IMR-90 (cell line): Measurements from ENCODE around the gene TMEM92. TPM values are rescaled to one million over a fixed set of nuclear protein-coding genes. Genes with fewer than 3 reads are reported as not detected.
A peak's percentile ranks its signal among the peaks of the same experiment; 100 is the strongest.

ENCODE experiments used
- ATAC-seq: fragments of 200-7000 bp; cut with Tn5 transposase; 2 replicates; pipeline ENCODE4 v1.9.1; 2020; ENCODE audit warnings: low read depth, mild to moderate bottlenecking, moderate library complexity
- BruUV-seq: library from RNA; stranded (reverse); fragments of 400-500 nt; replicated peaks from 2 replicates; lab custom pipeline; 2021; lab: Mats Ljungman, UMichigan
- CTCF ChIA-PET: fragments of 300-600 bp; formaldehyde crosslinking; extraction: SDS; loops from one replicate; lab custom pipeline; 2021; ENCODE audit warnings: antibody characterized with exemption; lab: Yijun Ruan, JAX
- POLR2A ChIA-PET: fragments of 300-600 bp; sonication (Branson Sonifier 250); formaldehyde crosslinking; loops from one replicate; lab custom pipeline; 2022; ENCODE audit warnings: antibody characterized with exemption; ENCODE audit not compliant: unreplicated experiment; lab: Charles Lee
- DNase-seq: peaks from one replicate; pipeline ENCODE4 v3.0.0; 2013
- H2AFZ ChIP-seq: replicated peaks from 2 replicates; pipeline ENCODE3; 2013; ENCODE audit warnings: low read length, mild to moderate bottlenecking; ENCODE audit not compliant: poor library complexity
- H2AK5ac ChIP-seq: 2 replicates; pipeline ENCODE4 v1.6.1; 2013; ENCODE audit warnings: low read depth, low read length, inconsistent platforms
- H2AK9ac ChIP-seq: replicated peaks from 2 replicates; pipeline ENCODE3; 2013; ENCODE audit warnings: mild to moderate bottlenecking, low read depth, low read length, moderate library complexity; ENCODE audit not compliant: poor library complexity
- H2BK120ac ChIP-seq: 2 replicates; pipeline ENCODE4 v1.6.1; 2013; ENCODE audit warnings: low read depth, low read length, inconsistent platforms
- H2BK15ac ChIP-seq: 3 replicates; pipeline ENCODE4 v1.6.1; 2013; ENCODE audit warnings: low read depth, low read length, inconsistent platforms
- H2BK20ac ChIP-seq: 2 replicates; pipeline ENCODE4 v1.6.1; 2013; ENCODE audit warnings: low read depth, mild to moderate bottlenecking, inconsistent platforms, low read length, moderate library complexity
- H2BK5ac ChIP-seq: 2 replicates; pipeline ENCODE4 v1.6.1; 2013; ENCODE audit warnings: mild to moderate bottlenecking, low read depth, low read length, inconsistent platforms; ENCODE audit not compliant: poor library complexity, severe bottlenecking
- H3K14ac ChIP-seq: replicated peaks from 2 replicates; pipeline ENCODE4 v1.6.1; 2013; ENCODE audit warnings: low read depth, low read length, inconsistent platforms
- H3K18ac ChIP-seq: 2 replicates; pipeline ENCODE4 v1.6.1; 2013; ENCODE audit warnings: low read depth, low read length, control low read depth
- H3K23ac ChIP-seq: 2 replicates; pipeline ENCODE4 v1.6.1; 2013; ENCODE audit warnings: low read depth, low read length, inconsistent platforms
- H3K27ac ChIP-seq: 2 replicates; pipeline ENCODE4 v1.5.1; 2013; ENCODE audit warnings: mild to moderate bottlenecking, control low read depth, low read length; ENCODE audit not compliant: insufficient read depth
- H3K27me3 ChIP-seq: 2 replicates; pipeline ENCODE4 v1.6.1; 2013; ENCODE audit warnings: low read length; ENCODE audit not compliant: control insufficient read depth, insufficient read depth
- H3K36me3 ChIP-seq: 2 replicates; pipeline ENCODE4 v1.6.1; 2013; ENCODE audit warnings: low read length, mixed read lengths; ENCODE audit not compliant: control insufficient read depth, insufficient read depth
- H3K4ac ChIP-seq: 2 replicates; pipeline ENCODE4 v1.6.1; 2013; ENCODE audit warnings: low read depth, low read length, inconsistent platforms
- H3K4me1 ChIP-seq: 2 replicates; pipeline ENCODE4 v1.6.1; 2013; ENCODE audit warnings: low read length, mixed read lengths; ENCODE audit not compliant: control insufficient read depth, insufficient read depth
- H3K4me2 ChIP-seq: 2 replicates; pipeline ENCODE4 v1.6.1; 2013; ENCODE audit warnings: low read depth, mild to moderate bottlenecking, control low read depth, low read length, moderate library complexity
- H3K4me3 ChIP-seq: 2 replicates; pipeline ENCODE4 v1.5.1; 2013; ENCODE audit warnings: low read depth, mild to moderate bottlenecking, control low read depth, low read length, moderate library complexity; ENCODE audit not compliant: insufficient read depth
- H3K56ac ChIP-seq: 2 replicates; pipeline ENCODE4 v1.6.1; 2013; ENCODE audit warnings: low read length, inconsistent platforms; ENCODE audit not compliant: insufficient read depth; ENCODE audit errors: extremely low read depth
- H3K79me1 ChIP-seq, 2 experiments: 2 replicates each; pipeline ENCODE4 v1.6.1; 2013; ENCODE audit warnings: low read length in 2 of 2, inconsistent platforms in 1 of 2, low read depth in 1 of 2
- H3K9ac ChIP-seq: 2 replicates; pipeline ENCODE4 v1.6.1; 2013; ENCODE audit warnings: low read depth, low read length, control low read depth
- H3K9me1 ChIP-seq: 2 replicates; pipeline ENCODE4 v1.6.1; 2013; ENCODE audit warnings: low read length, inconsistent platforms; ENCODE audit not compliant: insufficient read depth
- H3K9me3 ChIP-seq: 2 replicates; pipeline ENCODE4 v1.6.1; 2013; ENCODE audit warnings: low read length; ENCODE audit not compliant: control insufficient read depth, insufficient read depth
- H4K20me1 ChIP-seq: 2 replicates; pipeline ENCODE4 v1.6.1; 2013; ENCODE audit warnings: low read length, inconsistent platforms; ENCODE audit not compliant: insufficient read depth
- H4K5ac ChIP-seq: 2 replicates; pipeline ENCODE4 v1.6.1; 2013; ENCODE audit warnings: mild to moderate bottlenecking, low read depth, low read length, control low read depth
- H4K8ac ChIP-seq, 2 experiments: 2 replicates each; pipeline ENCODE4 v1.6.1; 2013; ENCODE audit warnings: low read depth in 2 of 2, low read length in 2 of 2, control low read depth in 1 of 2, inconsistent platforms in 1 of 2
- H4K91ac ChIP-seq: 2 replicates; pipeline ENCODE4 v1.6.1; 2013; ENCODE audit warnings: low read depth, low read length, inconsistent platforms; ENCODE audit not compliant: insufficient read depth
- MXI1 ChIP-seq: IDR thresholded peaks from 2 replicates; pipeline ENCODE4 v1.6.1; 2012; ENCODE audit warnings: low read depth, mild to moderate bottlenecking, low read length, moderate library complexity, borderline replicate concordance
- NFE2L2 ChIP-seq: fragments of 150-350 bp; IDR thresholded peaks from 2 replicates; pipeline ENCODE4 v1.6.1; 2016; ENCODE audit warnings: low read depth, mild to moderate bottlenecking, low read length
- whole genome bisulfite sequencing, 2 experiments: methylation state at CpG; one replicate each; pipeline versions ENCODE4 v1.1.5 to v1.1.7; 2013; ENCODE audit warnings: missing lambda C conversion rate in 2 of 2; ENCODE audit not compliant: insufficient read length in 1 of 2; ENCODE audit errors: extremely low coverage in 2 of 2; 5-methylcytosine and 5-hydroxymethylcytosine counted together
- dilution Hi-C: fragments of 300-500 bp; cut with HindIII; formaldehyde crosslinking; loops from one replicate; pipeline ENCODE4 v1.14.3; 2018; ENCODE audit warnings: low sequenced_read_pairs; ENCODE audit not compliant: unreplicated experiment
- in situ Hi-C: fragments of 300-500 bp; cut with MboI; formaldehyde crosslinking; loops from 3 replicates; pipeline ENCODE4 v1.14.3; 2019; ENCODE audit warnings: low sequenced_read_pairs, inconsistent platforms, mixed read lengths
- intact Hi-C: fragments of 100-400 bp; cut with micrococcal nuclease; formaldehyde crosslinking; loops from 2 replicates; pipeline ENCODE4 v1.10.0; 2022
- polyA plus RNA-seq, 3 experiments: library from polyadenylated mRNA; depleted of rRNA; stranded (reverse); fragments of >200 nt; gene quantifications; 2 replicates each; pipeline ENCODE4 v1.2.3, GENCODE V29; 2012; ENCODE audit warnings: low replicate concordance in 1 of 3
- total RNA-seq: library from RNA; depleted of rRNA; stranded (reverse); fragments of >200 nt; gene quantifications from 2 replicates; pipeline ENCODE4 v1.2.3, GENCODE V29; 2012

TMEM92 gene
- total and polyA plus RNA-seq, 2 of the 4 experiments (the other 2 are of a cell fraction): 0.18 to 1.7 TPM

DNA sequence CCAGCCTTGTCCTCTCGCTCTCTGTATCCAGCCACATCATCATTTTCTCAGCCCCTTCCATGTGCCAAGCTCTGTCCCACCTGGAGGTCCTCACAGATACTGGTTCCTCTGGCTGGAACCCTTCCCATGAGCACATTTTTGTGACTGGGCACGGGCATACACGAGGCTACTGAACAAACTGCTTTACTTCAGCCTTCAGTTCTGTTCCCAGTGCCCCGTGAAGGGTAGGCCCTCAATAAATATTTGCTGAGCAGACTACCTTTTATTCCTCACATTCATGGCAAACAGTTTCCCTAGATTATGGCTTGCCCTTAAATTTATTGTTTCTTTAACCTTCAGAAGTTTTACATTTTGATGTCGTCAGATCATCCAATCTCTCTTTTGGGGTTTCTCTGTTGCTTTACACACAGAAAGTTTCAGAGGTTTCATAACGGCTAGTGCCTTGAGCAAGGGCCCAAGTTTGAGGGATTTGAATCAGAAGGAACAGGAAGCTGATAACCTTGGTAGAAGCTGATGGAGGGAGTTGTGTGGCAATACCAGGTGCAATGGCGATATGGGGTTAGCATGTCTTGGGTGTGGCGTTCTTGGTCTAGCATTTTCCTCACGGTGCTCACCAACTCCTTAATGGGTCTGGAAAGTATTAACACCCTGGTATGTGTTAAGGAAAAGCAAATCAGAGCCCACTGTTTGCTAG lies 27.8 kb downstream of the TMEM92 start:
- Histone ChIP-seq H3K9me3 (no peaks in the 10 kb centered on the region), H2AK5ac (peak overlapping the region; percentile 48; the same call in 1 of the 2 replicates), H3K14ac (no peak overlapping the region), H3K4ac (no peak overlapping the region; the same call in 1 of the 2 replicates), H2BK120ac (peak overlapping the region; percentile 12; the same call in 1 of the 2 replicates), H3K9ac (no peak overlapping the region), H4K5ac (no peak overlapping the region), H2BK15ac (no peak overlapping the region), H4K8ac (no peak overlapping the region), H3K36me3 (no peaks in the 10 kb centered on the region), H3K27me3 (no peaks in the 10 kb centered on the region), H2BK5ac (no peak overlapping the region), H3K4me3 (no peak overlapping the region), H3K18ac (no peak overlapping the region), H3K9me1 (peaks cover 8% of the 10 kb centered on the region), H4K20me1 (no peaks in the 10 kb centered on the region), H3K79me1 (no peaks in the 10 kb centered on the region), H3K56ac (no peak overlapping the region), H3K4me2 (no peak overlapping the region), H3K4me1 (peaks cover 10% of the 10 kb centered on the region), H2AFZ (no peak overlapping the region), H4K91ac (no peak overlapping the region), H3K23ac (no peak overlapping the region), H2AK9ac (no peak overlapping the region), H3K27ac (no peak overlapping the region), H2BK20ac (no peak overlapping the region)
- TF ChIP-seq MXI1: no peak
- no peak for TF ChIP-seq NFE2L2
- CTCF ChIA-PET: no interaction called here
- POLR2A ChIA-PET: interaction anchor here (0.6 kb wide), 1 partner anchor 102 kb away, joined by 14 read pairs; no protein-coding TSS in a partner anchor
- BruUV-seq: no TSS peak
- no peak for ATAC-seq
- in situ Hi-C loops: loop anchor here (25.0 kb wide), 1 partner anchor 415 kb away; no protein-coding TSS in a partner anchor
- dilution Hi-C loops: no loop called here
- no peak for DNase-seq
- 96% methylated on average over 3 of the region's 9 CpGs; no CpG with 5 or more reads in 1 of the 2 experiments for WGBS, 2 experiments
- intact Hi-C loops: loop anchor here (10.0 kb wide), 1 partner anchor 267 kb away; no protein-coding TSS in a partner anchor
